MM.1S (cell line): Measurements from ENCODE around the gene SPTY2D1.
A peak's percentile ranks its signal among the peaks of the same experiment; 100 is the strongest.

Experiments
- DNase-seq: peaks from one replicate; pipeline ENCODE4 v3.0.0-alpha.2; 2015
- H2AFZ ChIP-seq: fragments of 300-600 bp; sonication (generic); 2 replicates; pipeline ENCODE4 v1.6.0; 2016; ENCODE audit warnings: antibody characterized with exemption, low read length
- H3F3A ChIP-seq: fragments of 300-600 bp; sonication (generic); 2 replicates; pipeline ENCODE4 v1.6.1; 2016; ENCODE audit warnings: mild to moderate bottlenecking, antibody characterized with exemption, low read length, moderate library complexity, mixed read lengths; ENCODE audit not compliant: insufficient read depth
- H3K27ac ChIP-seq: fragments of 300-600 bp; sonication (generic); 2 replicates; pipeline ENCODE4 v1.5.1; 2016; ENCODE audit warnings: mild to moderate bottlenecking, low read length
- H3K27me3 ChIP-seq: fragments of 300-600 bp; sonication (generic); replicated peaks from 2 replicates; pipeline ENCODE4 v1.6.0; 2016; ENCODE audit warnings: low read length; ENCODE audit not compliant: insufficient read depth
- H3K36me3 ChIP-seq: fragments of 300-600 bp; sonication (generic); replicated peaks from 2 replicates; pipeline ENCODE4 v1.6.1; 2016; ENCODE audit warnings: mild to moderate bottlenecking, low read length, mixed read lengths; ENCODE audit not compliant: insufficient read depth
- H3K4me1 ChIP-seq: fragments of 300-600 bp; sonication (generic); 2 replicates; pipeline ENCODE4 v1.6.1; 2016; ENCODE audit warnings: low read length, mixed read lengths
- H3K4me2 ChIP-seq: fragments of 300-600 bp; sonication (generic); 2 replicates; pipeline ENCODE4 v1.6.0; 2016; ENCODE audit warnings: low read depth, low read length
- H3K4me3 ChIP-seq: fragments of 300-600 bp; sonication (generic); 2 replicates; pipeline ENCODE4 v1.5.1; 2016; ENCODE audit warnings: low read length, mixed read lengths
- H3K79me2 ChIP-seq: fragments of 300-600 bp; sonication (generic); 2 replicates; pipeline ENCODE4 v1.6.1; 2016; ENCODE audit warnings: mixed run types, low read length, mixed read lengths
- H3K9ac ChIP-seq: fragments of 300-600 bp; sonication (generic); 2 replicates; pipeline ENCODE4 v1.6.1; 2016; ENCODE audit warnings: low read length, mixed read lengths
- H3K9me2 ChIP-seq: fragments of 300-600 bp; sonication (generic); replicated peaks from 2 replicates; pipeline ENCODE4 v1.6.1; 2016; ENCODE audit warnings: mild to moderate bottlenecking, low read length, mixed read lengths; ENCODE audit not compliant: insufficient read depth
- H3K9me3 ChIP-seq: fragments of 300-600 bp; sonication (generic); replicated peaks from 2 replicates; pipeline ENCODE4 v1.6.1; 2016; ENCODE audit warnings: mild to moderate bottlenecking, low read length, mixed read lengths; ENCODE audit not compliant: insufficient read depth
- H4K20me1 ChIP-seq: fragments of 300-600 bp; sonication (generic); 2 replicates; pipeline ENCODE4 v1.6.1; 2016; ENCODE audit warnings: mild to moderate bottlenecking, low read length, moderate library complexity, mixed read lengths; ENCODE audit not compliant: insufficient read depth
- CTCF ChIP-seq: fragments of 300-600 bp; sonication (generic); IDR thresholded peaks from 2 replicates; pipeline ENCODE4 v1.5.1; 2016; ENCODE audit warnings: antibody characterized with exemption, low read length, mixed read lengths
- EZH2 ChIP-seq: fragments of 300-600 bp; sonication (generic); optimal IDR thresholded peaks from 2 replicates; pipeline ENCODE3; 2017; ENCODE audit warnings: low read depth, mild to moderate bottlenecking, antibody characterized with exemption, low read length, mixed read lengths
- EZH2phosphoT487 ChIP-seq: fragments of 300-600 bp; sonication (generic); IDR thresholded peaks from 2 replicates; pipeline ENCODE4 v1.6.1; 2018; ENCODE audit warnings: antibody characterized with exemption, low read length

SPTY2D1 gene

GRCh38 chr11:18618342-18619025 lies 15.7 kb downstream of the SPTY2D1 start:
- H4K20me1 ChIP-seq, result peaks cover 11% of the 10 kb centered on the region
- H3K4me1 ChIP-seq, result 0 out of 2 replicates have a peak, but pooled peaks cover 9% of the 10 kb centered on the region
- no peak overlapping the region for H2AFZ ChIP-seq
- no peak for DNase-seq
- H3K9me2 ChIP-seq, result no peaks in the 10 kb centered on the region
- H3K9ac ChIP-seq, result no peak overlapping the region
- no peaks in the 10 kb centered on the region; the same call in 1 of the 2 replicates for H3F3A ChIP-seq
- no peaks in the 10 kb centered on the region for H3K27me3 ChIP-seq
- H3K4me2 ChIP-seq, result peak overlapping the region; percentile 27; the same call in 1 of the 2 replicates
- H3K4me3 ChIP-seq, result no peak overlapping the region
- no peaks in the 10 kb centered on the region for H3K9me3 ChIP-seq
- no peak overlapping the region for H3K27ac ChIP-seq
- TF ChIP-seq CTCF (no peak), EZH2phosphoT487 (no peak), EZH2 (no peak)
- peaks cover 73% of the 10 kb centered on the region for H3K79me2 ChIP-seq
- H3K36me3 ChIP-seq, result peaks cover 6% of the 10 kb centered on the region

GRCh38 chr11:18617688-18618341 lies 16.3 kb downstream of the SPTY2D1 start:
- Histone ChIP-seq H2AFZ (no peak overlapping the region), H3K9me2 (no peaks in the 10 kb centered on the region), H3K36me3 (peaks cover 6% of the 10 kb centered on the region), H4K20me1 (peaks cover 11% of the 10 kb centered on the region), H3F3A (no peaks in the 10 kb centered on the region; the same call in 1 of the 2 replicates), H3K4me2 (peak overlapping the region; percentile 27; the same call in 1 of the 2 replicates), H3K4me3 (no peak overlapping the region), H3K79me2 (peaks cover 66% of the 10 kb centered on the region), H3K4me1 (0 out of 2 replicates have a peak, but pooled peaks cover 9% of the 10 kb centered on the region), H3K9me3 (no peaks in the 10 kb centered on the region), H3K9ac (no peak overlapping the region), H3K27ac (no peak overlapping the region), H3K27me3 (no peaks in the 10 kb centered on the region)
- no peak for TF ChIP-seq EZH2
- no peak for TF ChIP-seq EZH2phosphoT487
- TF ChIP-seq CTCF, result no peak
- DNase-seq, result peak; percentile 15

GRCh38 chr11:18615628-18616392 lies 18.3 kb downstream of the SPTY2D1 start:
- Histone ChIP-seq H3K4me2 (no peak overlapping the region), H3K9ac (no peak overlapping the region), H3K4me1 (0 out of 2 replicates have a peak, but pooled peaks cover 9% of the 10 kb centered on the region), H3K27ac (no peak overlapping the region), H2AFZ (no peak overlapping the region), H4K20me1 (peaks cover 11% of the 10 kb centered on the region; the same call in 1 of the 2 replicates), H3K27me3 (no peaks in the 10 kb centered on the region), H3F3A (no peaks in the 10 kb centered on the region; the same call in 1 of the 2 replicates), H3K79me2 (peaks cover 46% of the 10 kb centered on the region), H3K9me3 (no peaks in the 10 kb centered on the region), H3K36me3 (peaks cover 9% of the 10 kb centered on the region), H3K9me2 (no peaks in the 10 kb centered on the region), H3K4me3 (no peak overlapping the region)
- no peak for TF ChIP-seq EZH2
- no peak for DNase-seq
